Tibial nerve (tissue), 4 donors: ENCODE results near the gene FRY.

Source experiments
- CTCF ChIP-seq, 5 experiments: fragments of 200-600 bp in 3 of 5; fragments of 450-650 bp in 2 of 5; sonication (generic) in 3 of 5; IDR thresholded peaks; one replicate each; pipeline ENCODE4 v1.5.1; 2016 to 2019; ENCODE audit warnings: antibody characterized with exemption in 5 of 5, mild to moderate bottlenecking in 3 of 5, moderate library complexity in 2 of 5
- EP300 ChIP-seq, 2 donors: sonication (generic); formaldehyde crosslinking; IDR thresholded peaks; one replicate each; pipeline ENCODE4 v1.6.1; 2017; ENCODE audit warnings: antibody characterized with exemption in 2 of 2, mild to moderate bottlenecking in 1 of 2
- POLR2A ChIP-seq, 2 donors: fragments of 450-650 bp; IDR thresholded peaks; one replicate each; pipeline ENCODE4 v1.6.1; 2017; ENCODE audit warnings: antibody characterized with exemption in 2 of 2, mild to moderate bottlenecking in 2 of 2, moderate library complexity in 2 of 2

- TF ChIP-seq CTCF (IDR thresholded peaks at IDR 0.05) (no peak), POLR2A (IDR thresholded peaks at IDR 0.05) (no peak), EP300 (IDR thresholded peaks at IDR 0.05) (no peak)
These were observed 2.9 kb upstream of the FRY start for GRCh38 chr13:32028711-32029110.
